GM18526 (cell line): ENCODE measurements around the gene PMPCA.

Experiments used
- POLR2A ChIP-seq: IDR thresholded peaks from 3 replicates; pipeline ENCODE4 v1.6.1; 2011; ENCODE audit not compliant: insufficient read length; ENCODE audit errors: extremely low read depth

Gene PMPCA

DNA sequence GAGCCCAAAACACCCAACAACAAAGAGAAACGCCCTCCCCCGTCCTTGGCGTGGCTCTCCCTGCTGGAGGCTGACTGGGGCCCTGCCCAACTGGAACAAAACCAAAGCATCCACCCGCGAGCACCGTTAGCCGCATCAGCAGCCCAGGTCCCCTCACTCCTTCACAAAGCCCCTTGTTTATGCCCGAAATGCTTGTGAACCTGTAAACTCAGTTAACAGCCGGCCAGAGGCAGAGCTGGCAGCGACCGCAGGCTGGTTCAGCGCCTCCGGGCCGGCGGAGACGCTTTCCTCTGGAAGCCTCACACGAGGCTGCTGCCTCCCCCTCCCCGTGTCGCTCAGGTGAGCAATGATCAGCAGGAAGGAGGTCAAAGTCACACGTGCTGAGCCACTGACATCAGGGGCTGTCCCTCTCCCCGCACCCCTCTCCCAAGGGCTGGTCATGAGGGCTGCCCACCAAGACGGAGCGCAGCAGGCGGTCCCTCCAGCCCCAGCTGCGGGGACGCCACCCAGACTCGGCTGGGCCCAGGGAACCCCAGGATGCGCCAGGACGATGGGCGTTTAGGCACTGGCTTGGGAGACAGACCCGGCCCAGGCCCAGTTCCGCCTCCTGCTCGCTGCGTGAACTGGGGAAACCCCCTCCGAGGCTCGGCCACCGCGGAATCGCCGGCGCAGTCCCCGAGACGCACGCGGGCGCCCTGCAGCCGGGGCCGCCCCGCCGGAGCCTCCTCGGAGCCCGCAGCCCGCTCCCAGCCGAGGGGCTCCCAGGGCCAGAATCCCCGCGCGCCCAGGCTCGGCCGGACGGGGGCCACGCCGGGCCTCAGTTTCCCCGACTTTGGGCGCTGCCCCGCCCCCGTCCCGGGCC is 11.1 kb upstream of the PMPCA start:
- TF ChIP-seq POLR2A: no peak

DNA sequence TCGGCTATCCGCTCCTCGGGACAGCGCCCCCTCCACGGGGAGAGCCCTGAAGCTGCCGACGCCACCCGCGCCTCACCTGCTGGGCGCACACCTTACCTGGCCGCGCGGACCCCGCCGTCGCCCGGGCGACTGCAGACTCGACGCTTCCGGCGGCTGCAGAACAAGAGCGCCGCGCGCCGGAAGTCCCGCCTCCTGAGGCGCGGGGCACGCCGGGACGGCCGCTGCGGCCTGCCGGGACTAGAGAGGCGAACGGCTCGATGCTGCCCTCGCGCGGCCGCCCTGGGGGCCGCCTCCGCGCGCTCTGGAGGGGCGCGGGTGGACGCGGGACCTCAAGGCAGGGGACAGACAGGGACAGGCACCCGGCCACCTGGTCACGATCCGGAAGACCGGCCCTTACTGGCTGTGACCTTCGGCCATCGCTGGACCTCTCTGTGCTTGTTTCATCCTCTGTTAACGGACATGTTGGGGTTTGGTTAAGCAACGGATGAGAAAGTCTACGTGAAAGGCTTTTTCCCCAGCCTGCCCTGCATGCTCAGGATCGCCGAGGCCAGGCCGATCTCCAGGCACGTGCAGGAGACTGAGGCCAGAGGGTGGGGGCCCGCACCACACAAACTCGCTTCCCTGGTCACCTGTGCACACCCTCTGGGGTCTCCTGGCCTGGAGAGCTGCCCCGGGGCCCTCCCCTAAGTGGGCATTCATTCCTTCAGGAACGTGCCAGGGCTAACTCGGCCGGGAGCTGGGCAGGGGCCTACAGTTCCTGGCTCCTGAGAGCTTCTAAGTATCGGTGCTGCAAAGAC is 10.2 kb upstream of the PMPCA start, which contains the start of gene SNAPC4:
TSS of gene SNAPC4 (minus strand) at position 133 of the 797 bp plus-strand sequence. CDS start 1,742 bp downstream, outside the sequence.
- peak; percentile 85 for TF ChIP-seq POLR2A

DNA sequence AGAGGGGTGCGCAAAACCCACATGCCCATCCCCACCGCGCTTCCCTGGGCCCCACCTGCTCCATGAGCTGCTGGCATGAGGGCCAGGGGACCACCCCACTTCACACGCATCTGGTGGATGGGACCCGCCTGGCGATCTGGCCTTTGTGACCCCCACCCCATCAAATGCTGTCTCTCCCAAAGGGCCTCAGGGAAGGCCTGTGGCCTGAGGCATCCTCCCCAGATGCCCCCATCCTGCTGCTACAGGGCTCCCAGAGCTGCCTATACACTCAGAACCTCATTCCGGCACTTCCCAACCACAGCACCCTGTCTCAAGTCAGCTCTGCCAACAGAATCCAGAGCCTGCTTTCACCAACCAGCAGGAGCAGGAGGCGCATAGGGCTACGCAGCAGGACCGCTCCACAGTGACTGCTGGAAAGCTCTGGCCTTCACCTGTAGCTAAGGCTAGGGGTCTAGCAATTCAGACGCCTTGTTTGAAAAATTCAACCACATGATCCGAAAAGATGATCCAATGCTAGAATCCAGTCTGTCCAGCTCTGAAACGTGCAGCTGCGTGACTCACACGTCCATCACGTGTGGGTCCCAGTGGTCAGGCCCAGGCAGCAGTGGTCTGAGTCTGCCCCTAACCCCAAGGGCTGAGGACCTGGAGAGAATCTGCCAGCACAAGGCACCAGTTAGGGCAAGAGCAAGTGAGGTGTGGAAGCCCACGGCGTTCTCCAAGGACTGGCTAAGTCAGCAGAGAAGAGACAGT is 9.1 kb upstream of the PMPCA start:
- no peak for TF ChIP-seq POLR2A

DNA sequence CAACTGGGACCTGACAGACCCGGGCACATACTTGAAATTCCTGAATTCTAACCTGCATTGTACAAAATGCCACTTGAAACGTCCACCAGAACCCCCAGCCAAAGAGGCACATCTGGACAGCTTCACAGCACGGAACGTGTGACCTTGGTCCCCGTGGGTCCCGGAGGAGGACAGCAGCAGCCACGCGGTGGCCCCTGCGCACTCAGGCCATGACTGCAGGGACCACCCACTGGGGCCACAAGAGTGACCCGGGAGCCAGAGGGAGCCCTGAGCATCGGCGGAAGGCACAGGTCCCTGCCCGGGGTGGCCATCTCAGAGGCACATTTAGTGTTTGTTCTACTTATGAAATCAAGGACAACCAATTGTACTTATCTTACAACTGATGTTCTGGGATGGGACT is 8.4 kb upstream of the PMPCA start:
- TF ChIP-seq POLR2A: no peak

DNA sequence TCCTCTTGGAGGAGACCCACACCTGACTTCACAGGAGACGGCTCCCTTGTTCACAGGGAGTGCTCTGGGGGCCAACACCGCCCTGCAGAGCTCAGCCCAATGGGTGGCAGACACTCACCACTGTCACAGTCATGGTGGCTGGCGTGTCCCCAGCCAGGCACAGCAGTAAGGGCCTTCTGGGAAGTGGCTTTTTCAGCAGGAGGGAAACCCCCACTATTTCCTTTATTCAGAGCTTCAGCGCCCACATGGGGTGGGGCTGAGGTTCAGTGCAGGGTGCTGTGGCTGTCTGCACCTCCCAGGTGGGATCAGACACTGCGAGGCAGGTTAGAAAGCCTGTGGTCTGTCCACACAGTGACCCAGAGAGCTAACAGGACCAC is 6.9 kb upstream of the PMPCA start:
- no peak for TF ChIP-seq POLR2A

DNA sequence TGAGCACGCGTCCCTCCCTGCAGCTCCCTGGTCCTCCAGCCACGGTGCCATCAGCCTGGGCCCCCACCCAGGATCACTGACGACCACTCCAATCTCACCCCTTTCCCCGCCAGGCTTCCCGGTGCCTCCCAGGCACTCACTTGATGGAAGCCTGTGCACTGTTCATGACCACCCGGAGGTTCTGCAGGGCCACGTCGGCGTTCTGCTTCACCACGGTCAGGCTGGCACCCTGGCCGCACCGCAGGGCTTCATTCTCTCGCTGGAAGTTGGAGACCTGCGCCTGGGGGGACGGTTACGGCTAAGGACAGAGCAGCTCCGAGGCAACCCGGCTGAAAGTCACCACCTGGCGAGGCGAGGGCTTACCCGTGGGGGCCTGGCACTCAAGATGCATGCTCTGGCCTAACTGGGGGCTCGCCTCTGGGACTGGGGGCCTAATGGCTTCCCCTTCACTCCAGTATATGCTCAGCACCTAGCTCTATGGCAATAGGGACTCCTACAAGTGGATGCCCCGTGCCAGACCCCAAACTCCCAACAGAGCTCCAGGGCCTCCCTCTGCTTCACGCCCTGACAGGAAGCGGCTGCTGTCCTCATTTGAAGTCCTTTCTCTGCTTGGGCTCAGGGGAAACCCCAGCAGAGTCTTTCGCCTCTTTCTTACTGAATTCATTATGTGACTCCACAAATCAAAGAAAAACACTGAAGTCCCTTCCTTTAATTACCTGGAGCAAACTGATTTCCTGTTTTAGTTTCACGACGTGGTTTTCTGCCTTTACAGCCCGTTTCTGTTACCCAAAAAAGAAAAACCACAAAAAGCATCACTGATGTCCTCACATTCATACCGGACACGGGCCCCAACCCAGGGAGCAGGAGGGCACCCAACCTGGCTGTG is 6.3 kb upstream of the PMPCA start:
- peak; percentile 0 for TF ChIP-seq POLR2A

DNA sequence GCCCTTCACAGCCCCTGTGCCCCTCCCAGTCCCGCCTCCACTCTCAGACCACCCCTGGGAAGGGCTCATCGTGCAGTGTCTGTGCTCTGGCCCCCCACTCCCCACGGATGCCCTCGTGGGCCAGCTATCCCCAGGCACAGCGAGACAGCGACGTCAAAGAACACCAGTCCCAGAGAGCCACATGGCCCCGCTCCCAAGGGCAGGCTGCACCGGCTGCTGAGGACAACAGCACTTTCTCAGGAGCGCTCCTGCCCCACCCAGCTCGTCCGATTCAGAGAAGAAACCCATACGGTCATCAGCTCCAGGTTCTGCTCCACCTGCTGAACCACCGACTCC is 5.7 kb upstream of the PMPCA start:
- TF ChIP-seq POLR2A: no peak

DNA sequence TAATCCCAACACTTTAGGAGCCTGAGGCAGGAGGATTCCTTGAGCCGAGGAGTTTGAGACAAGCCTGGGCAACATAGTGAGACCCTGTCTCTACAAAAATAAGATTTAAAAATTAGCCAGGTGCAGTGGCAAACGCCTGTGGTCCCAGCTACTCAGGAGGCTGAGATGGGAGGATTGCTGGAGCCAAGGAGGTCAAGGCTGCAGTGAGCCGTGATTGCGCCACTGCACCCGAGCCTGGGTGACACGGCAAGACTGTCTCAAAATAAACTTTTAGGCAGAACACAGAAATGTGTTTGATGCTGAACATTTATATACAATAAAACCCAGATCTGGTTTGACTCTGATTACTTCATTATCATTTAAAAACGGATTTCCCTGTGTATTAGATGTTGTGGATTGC is 5.0 kb upstream of the PMPCA start:
- TF ChIP-seq POLR2A: no peak

DNA sequence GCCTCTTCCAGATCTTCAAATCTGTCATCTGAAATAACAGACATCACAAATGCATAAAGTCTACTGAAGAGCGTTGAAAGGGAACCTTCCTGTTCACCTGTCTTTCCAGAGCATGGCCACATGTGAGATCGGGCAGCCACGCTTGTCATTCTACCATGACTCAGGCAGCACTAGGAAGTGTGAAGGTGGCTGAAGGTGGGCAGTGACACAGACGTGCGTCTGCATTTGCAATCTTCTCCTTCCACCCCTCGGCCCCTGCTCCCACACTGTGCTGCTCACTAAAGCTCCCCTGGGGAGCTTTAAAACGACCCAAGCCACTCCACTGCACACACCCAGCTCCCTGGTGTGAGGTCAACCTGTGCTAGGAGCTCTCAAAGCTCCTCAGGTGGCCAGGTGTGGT is 2.5 kb upstream of the PMPCA start:
- TF ChIP-seq POLR2A: no peak

DNA sequence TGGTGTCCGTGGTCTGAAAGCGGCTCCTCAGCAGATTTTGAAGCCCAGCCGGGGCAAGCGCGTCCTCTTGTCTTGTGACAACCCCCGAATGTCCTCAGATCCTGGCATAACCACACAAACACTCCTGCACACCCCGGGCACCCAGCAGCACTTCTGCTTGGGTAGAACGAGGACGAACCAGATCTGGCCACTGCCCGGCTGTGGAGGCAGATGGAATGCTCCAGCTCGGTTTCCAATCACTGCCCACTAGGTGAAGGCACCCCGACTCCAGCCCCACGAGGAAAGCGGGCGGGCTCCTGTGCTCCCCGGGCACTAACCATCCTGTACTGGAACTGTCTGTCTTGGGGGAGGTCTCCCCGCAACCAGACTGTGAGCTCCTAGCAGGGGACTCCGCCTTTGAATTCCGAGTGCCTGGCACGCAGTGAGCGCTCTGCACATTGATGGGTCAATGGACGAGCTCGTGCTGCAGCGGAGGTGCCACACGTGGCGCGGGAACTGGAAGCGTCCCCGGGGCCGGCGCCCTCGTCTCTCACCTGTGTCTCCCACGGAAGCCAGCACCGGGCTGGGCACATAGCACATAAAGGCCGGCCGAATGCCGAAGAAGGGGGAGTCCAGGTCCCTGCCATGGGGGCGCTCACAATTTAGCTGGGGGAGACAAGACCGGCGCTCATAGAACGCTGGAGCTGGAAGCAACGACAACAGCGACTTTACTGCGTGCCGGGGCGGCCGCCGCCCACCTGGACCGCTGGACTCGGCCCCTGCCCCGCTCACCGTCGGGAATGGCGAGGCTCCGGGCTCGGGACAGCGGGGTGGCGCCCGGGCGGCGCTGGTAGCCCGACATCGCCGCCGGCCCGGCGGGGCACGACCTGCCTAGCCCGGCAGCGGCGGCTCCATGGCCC is 652 bp upstream of the PMPCA start:
- no peak for TF ChIP-seq POLR2A

DNA sequence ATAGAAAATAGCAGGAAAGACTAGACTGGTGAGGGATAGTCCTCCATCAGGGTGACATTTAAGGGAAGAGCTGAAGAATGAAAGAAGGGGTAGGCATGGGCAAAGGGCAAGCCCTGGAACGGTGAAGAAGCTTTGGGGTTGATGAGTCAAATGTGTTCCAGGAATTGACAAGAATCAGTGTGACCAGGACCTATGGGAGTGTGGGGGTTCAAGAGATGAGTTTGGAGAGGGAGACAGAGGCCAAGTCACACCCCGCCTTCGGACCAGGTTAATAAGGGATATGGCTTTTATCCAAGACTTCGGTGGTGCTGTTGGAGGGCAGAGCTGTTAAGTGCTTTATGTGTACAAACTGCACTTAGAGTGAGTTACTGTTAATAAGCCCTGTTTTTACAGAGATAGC is 920 bp downstream of the PMPCA start:
- no peak for TF ChIP-seq POLR2A

DNA sequence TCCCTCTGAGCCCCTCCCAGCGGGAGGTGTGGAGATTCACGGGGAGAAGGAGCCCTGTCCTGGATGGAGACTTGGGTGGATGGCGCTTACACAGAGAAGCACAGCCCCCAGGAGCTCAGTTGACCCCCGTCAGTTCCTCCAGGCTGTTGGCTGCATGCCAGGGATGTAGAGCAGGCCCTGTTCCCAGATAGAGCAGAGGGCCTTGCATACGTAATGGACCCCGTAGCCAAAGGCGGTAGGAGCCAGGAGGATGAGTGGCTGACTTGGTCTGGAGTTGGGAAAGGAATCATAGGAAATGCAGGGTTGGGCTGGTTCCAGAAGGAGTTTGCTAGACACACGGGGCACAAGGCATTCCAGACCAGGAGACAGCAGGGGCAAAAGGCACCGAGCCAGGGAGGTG is 2.5 kb downstream of the PMPCA start:
- TF ChIP-seq POLR2A: no peak

DNA sequence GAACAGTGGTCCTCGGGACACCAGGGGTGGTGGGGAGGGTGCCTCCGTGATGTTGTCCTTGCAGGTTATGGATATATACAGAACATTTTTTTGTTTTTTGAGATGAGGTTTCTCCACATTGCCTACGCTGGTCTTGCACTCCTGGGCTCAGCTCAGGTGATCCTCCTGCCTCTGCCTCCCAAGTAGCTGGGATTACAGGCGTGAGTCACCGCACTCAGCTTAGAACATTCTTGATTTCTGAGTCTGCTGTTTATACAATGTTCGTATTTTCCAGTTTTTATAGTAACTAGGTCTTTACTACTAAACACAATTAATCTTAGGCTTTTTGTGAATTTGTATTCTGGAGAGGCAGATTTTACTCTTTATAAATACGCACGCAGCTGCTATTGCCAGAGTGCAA is 6.0 kb downstream of the PMPCA start:
- no peak for TF ChIP-seq POLR2A

DNA sequence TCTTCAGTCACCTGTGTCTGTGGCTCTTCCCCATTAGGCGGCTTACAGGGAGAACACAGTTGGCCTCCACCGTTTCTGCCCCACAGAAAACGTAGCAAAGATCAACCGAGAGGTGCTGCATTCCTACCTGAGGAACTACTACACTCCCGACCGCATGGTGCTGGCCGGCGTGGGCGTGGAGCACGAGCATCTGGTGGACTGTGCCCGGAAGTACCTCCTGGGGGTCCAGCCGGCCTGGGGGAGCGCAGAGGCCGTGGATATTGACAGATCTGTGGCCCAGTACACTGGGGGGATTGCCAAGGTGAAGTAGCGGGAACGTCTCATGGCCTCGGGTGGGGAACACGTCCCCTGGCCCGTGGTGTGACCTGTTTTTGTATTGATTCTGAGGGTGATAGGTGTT is 6.5 kb downstream of the PMPCA start:
- TF ChIP-seq POLR2A: no peak
